ENCODE data around the gene DDX28. TPM values are rescaled to one million over a fixed set of nuclear protein-coding genes. Genes with fewer than 3 reads are reported as not detected.
"Not testable (repeated sequence)": the region's sequence is repeated elsewhere in the genome, so short reads cannot be mapped to it uniquely, and the experiment has no call there.

The DDX28 gene
- polyA plus RNA-seq, 1 donor from 2014 or later, result 13.9 TPM

DNA sequence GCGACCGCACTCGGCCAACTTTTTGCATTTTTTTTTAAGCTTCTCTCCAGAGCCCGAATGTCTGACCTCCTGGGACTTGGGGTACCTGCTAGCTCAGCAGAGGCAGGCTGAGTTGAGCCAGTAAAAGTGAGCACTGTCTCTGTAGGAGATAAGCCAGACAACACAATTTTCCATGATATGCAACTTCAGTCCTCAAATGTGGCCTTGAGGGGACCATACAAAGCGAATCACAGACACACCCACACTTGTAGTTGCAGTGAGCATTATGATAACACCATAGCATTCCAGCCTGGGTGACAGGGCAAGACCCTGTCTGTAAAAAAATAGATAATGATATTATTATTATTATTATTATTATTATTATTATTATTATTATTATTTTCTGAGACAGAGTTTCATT, 26.4 kb downstream of the DDX28 start:
- H3K9me3 ChIP-seq (ENCODE audit: low read length), result no peaks in the 10 kb centered on the region
- no peaks in the 10 kb centered on the region for H4K20me1 ChIP-seq (ENCODE audit: insufficient read depth)
- TF ChIP-seq SMC3 (conservative IDR thresholded peaks at IDR 0.05; ENCODE audit: poor library complexity), result no peak
- no peak overlapping the region for H3K27ac ChIP-seq (ENCODE audit: low read length)
- no peaks in the 10 kb centered on the region for H3F3A ChIP-seq (ENCODE audit: insufficient read depth, low read length, poor library complexity, severe bottlenecking)
- H3K4me2 ChIP-seq (ENCODE audit: low read length), result no peak overlapping the region
- H2AFZ ChIP-seq (ENCODE audit: low read depth, low read length), result no peak overlapping the region
- H3K79me2 ChIP-seq (replicated peaks; ENCODE audit: insufficient read depth, low read length), result no peaks in the 10 kb centered on the region
- no peak overlapping the region for H3K4me3 ChIP-seq (ENCODE audit: low read length)
- H3K27me3 ChIP-seq (ENCODE audit: insufficient read depth, low read depth, low read length), result no peaks in the 10 kb centered on the region
- no peaks in the 10 kb centered on the region for H3K36me3 ChIP-seq (ENCODE audit: insufficient read depth, low read length)
- H3K9ac ChIP-seq (ENCODE audit: low read length), result no peak overlapping the region
- H3K9me2 ChIP-seq (ENCODE audit: insufficient read depth, low read length), result no peaks in the 10 kb centered on the region

- no peaks in the 10 kb centered on the region for H3K9me3 ChIP-seq (ENCODE audit: low read length)
- H3K36me3 ChIP-seq (ENCODE audit: insufficient read depth, low read length), result no peaks in the 10 kb centered on the region
- H4K20me1 ChIP-seq (ENCODE audit: insufficient read depth), result no peaks in the 10 kb centered on the region
- H3K27me3 ChIP-seq (ENCODE audit: insufficient read depth, low read depth, low read length), result no peaks in the 10 kb centered on the region
- no peaks in the 10 kb centered on the region for H3K79me2 ChIP-seq (replicated peaks; ENCODE audit: insufficient read depth, low read length)
- H3K4me3 ChIP-seq (ENCODE audit: low read length), result no peak overlapping the region
- no peak for TF ChIP-seq EP300 (conservative IDR thresholded peaks at IDR 0.05; ENCODE audit: poor library complexity, severe bottlenecking)
- no peak for TF ChIP-seq MXI1 (conservative IDR thresholded peaks at IDR 0.05; ENCODE audit: poor library complexity, severe bottlenecking)
- no peak for TF ChIP-seq REST (IDR thresholded peaks at IDR 0.05; ENCODE audit: borderline replicate concordance)
- TF ChIP-seq POLR2AphosphoS5 (IDR thresholded peaks at IDR 0.05), result no peak
- TF ChIP-seq, protein P1, sequence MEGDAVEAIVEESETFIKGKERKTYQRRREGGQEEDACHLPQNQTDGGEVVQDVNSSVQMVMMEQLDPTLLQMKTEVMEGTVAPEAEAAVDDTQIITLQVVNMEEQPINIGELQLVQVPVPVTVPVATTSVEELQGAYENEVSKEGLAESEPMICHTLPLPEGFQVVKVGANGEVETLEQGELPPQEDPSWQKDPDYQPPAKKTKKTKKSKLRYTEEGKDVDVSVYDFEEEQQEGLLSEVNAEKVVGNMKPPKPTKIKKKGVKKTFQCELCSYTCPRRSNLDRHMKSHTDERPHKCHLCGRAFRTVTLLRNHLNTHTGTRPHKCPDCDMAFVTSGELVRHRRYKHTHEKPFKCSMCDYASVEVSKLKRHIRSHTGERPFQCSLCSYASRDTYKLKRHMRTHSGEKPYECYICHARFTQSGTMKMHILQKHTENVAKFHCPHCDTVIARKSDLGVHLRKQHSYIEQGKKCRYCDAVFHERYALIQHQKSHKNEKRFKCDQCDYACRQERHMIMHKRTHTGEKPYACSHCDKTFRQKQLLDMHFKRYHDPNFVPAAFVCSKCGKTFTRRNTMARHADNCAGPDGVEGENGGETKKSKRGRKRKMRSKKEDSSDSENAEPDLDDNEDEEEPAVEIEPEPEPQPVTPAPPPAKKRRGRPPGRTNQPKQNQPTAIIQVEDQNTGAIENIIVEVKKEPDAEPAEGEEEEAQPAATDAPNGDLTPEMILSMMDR (IDR thresholded peaks at IDR 0.05; ENCODE audit: poor library complexity, severe bottlenecking), result no peak
- TF ChIP-seq SMC3 (conservative IDR thresholded peaks at IDR 0.05; ENCODE audit: poor library complexity), result no peak
- TF ChIP-seq TAF1 (IDR thresholded peaks at IDR 0.05; ENCODE audit: low read depth), result no peak
- no peak for TF ChIP-seq RAD21 (conservative IDR thresholded peaks at IDR 0.05)
- no peak for TF ChIP-seq EZH2 (IDR thresholded peaks at IDR 0.05; ENCODE audit: borderline replicate concordance, insufficient read depth, low read length, poor library complexity, severe bottlenecking)
- no peaks in the 10 kb centered on the region for H3F3A ChIP-seq (ENCODE audit: insufficient read depth, low read length, poor library complexity, severe bottlenecking)
- no peak overlapping the region for H3K9ac ChIP-seq (ENCODE audit: low read length)
- H3K9me2 ChIP-seq (ENCODE audit: insufficient read depth, low read length), result no peaks in the 10 kb centered on the region
- no peak overlapping the region for H2AFZ ChIP-seq (ENCODE audit: low read depth, low read length)
- no peak overlapping the region for H3K4me2 ChIP-seq (ENCODE audit: low read length)
- H3K27ac ChIP-seq (ENCODE audit: low read length), result no peak overlapping the region
Observed at GRCh38 chr16:67995423-67995822, 27.6 kb downstream of the DDX28 start.

DNA sequence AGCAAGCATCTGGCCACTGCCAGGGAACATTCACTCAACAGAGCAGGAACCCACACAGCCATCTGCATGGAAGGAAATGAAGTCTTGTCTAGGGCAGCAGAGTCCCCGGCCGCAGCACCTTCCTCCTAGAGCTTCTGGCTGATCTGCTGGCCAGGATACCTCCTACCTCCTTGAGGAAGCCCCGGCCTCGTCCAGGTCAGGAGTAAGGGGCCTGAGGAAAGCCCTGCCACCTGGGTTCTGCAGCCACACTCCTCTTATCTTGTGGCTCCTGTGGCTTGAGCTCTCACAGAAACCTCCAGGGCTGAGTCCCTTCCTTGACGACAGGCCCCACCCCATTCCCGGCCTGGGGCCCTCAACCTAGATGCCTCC, 29.0 kb downstream of the DDX28 start:
- not testable (repeated sequence) for H3K4me2 ChIP-seq (ENCODE audit: low read length); H4K20me1 ChIP-seq (ENCODE audit: insufficient read depth); H3K36me3 ChIP-seq (ENCODE audit: insufficient read depth, low read length); H3K27ac ChIP-seq (ENCODE audit: low read length); H3K4me3 ChIP-seq (ENCODE audit: low read length); H3K9ac ChIP-seq (ENCODE audit: low read length); H3F3A ChIP-seq (ENCODE audit: insufficient read depth, low read length, poor library complexity, severe bottlenecking); H3K27me3 ChIP-seq (ENCODE audit: insufficient read depth, low read depth, low read length); H3K9me3 ChIP-seq (ENCODE audit: low read length); H3K79me2 ChIP-seq (replicated peaks; ENCODE audit: insufficient read depth, low read length); H3K9me2 ChIP-seq (ENCODE audit: insufficient read depth, low read length); H2AFZ ChIP-seq (ENCODE audit: low read depth, low read length)

Data from neural cell (in vitro differentiated cells).